DND-41 (cell line): ENCODE data around the gene POU3F1.

Source experiments
- EZH2 ChIP-seq: IDR thresholded peaks from 3 replicates; pipeline ENCODE4 v1.6.1; 2012; ENCODE audit warnings: borderline replicate concordance, low read depth, mild to moderate bottlenecking, moderate library complexity, low read length, inconsistent platforms; ENCODE audit not compliant: severe bottlenecking
- TF ChIP-seq, protein P1 (sequence below): IDR thresholded peaks from 2 replicates; pipeline ENCODE4 v1.5.1; 2012; ENCODE audit warnings: borderline replicate concordance, low read length, moderate library complexity, mild to moderate bottlenecking; ENCODE audit not compliant: poor library complexity, severe bottlenecking; ENCODE audit errors: extremely low read depth

DNA sequence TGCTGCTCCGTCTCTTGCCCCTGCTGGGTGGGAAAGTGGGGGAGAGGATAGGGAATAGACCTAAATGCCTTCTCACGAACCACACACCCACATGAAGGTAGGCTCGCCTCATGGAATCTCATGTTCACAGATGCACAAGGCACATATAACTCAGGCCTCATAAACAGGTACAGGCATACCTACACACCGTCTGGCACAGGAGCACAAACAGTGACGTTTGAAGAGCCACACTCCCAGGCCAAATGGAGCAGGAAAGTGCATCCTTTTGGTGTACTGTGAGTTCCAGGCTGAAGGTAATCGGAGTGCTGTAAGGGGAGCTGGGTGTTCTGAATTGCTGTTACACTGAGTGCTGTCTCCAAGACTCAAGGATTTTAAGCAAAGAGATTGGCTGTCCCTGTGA, 20.9 kb downstream of the POU3F1 start:
- TF ChIP-seq, protein P1, sequence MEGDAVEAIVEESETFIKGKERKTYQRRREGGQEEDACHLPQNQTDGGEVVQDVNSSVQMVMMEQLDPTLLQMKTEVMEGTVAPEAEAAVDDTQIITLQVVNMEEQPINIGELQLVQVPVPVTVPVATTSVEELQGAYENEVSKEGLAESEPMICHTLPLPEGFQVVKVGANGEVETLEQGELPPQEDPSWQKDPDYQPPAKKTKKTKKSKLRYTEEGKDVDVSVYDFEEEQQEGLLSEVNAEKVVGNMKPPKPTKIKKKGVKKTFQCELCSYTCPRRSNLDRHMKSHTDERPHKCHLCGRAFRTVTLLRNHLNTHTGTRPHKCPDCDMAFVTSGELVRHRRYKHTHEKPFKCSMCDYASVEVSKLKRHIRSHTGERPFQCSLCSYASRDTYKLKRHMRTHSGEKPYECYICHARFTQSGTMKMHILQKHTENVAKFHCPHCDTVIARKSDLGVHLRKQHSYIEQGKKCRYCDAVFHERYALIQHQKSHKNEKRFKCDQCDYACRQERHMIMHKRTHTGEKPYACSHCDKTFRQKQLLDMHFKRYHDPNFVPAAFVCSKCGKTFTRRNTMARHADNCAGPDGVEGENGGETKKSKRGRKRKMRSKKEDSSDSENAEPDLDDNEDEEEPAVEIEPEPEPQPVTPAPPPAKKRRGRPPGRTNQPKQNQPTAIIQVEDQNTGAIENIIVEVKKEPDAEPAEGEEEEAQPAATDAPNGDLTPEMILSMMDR: no peak
- TF ChIP-seq EZH2: no peak
